DND-41 (cell line): ENCODE results near the gene ANKRD55.

Source experiments
- ATAC-seq: fragments of 200-7000 bp; cut with Tn5 transposase; 3 replicates; pipeline ENCODE4 v1.9.1; 2021; ENCODE audit warnings: low read depth; ENCODE audit not compliant: insufficient read depth
- DNase-seq: peaks from one replicate; pipeline ENCODE4 v3.0.0-alpha.2; 2020
- H2AFZ ChIP-seq: 2 replicates; pipeline ENCODE4 v1.6.0; 2012; ENCODE audit warnings: low read depth, low read length
- H3K27ac ChIP-seq: 2 replicates; pipeline ENCODE4 v1.5.1; 2012; ENCODE audit warnings: low read length, inconsistent platforms
- H3K27me3 ChIP-seq: fragments of 200-600 bp; sonication (generic); 2 replicates; pipeline ENCODE4 v1.6.0; 2012; ENCODE audit warnings: low read length, mild to moderate bottlenecking, inconsistent platforms; ENCODE audit not compliant: insufficient read depth, poor library complexity
- H3K36me3 ChIP-seq: 2 replicates; pipeline ENCODE4 v1.5.1; 2012; ENCODE audit warnings: low read length, inconsistent platforms; ENCODE audit not compliant: insufficient read depth
- H3K4me1 ChIP-seq: 2 replicates; pipeline ENCODE4 v1.5.1; 2012; ENCODE audit warnings: mild to moderate bottlenecking, low read length; ENCODE audit not compliant: insufficient read depth
- H3K4me2 ChIP-seq: 2 replicates; pipeline ENCODE4 v1.6.0; 2012; ENCODE audit warnings: mild to moderate bottlenecking, moderate library complexity, low read length, inconsistent platforms; ENCODE audit not compliant: insufficient read depth
- H3K4me3 ChIP-seq, 2 experiments: fragments of 200-600 bp in 1 of 2; shearing (Covaris generic) in 1 of 2; 2 replicates each; pipeline ENCODE4 v1.5.1; 2012 to 2016; ENCODE audit warnings: inconsistent platforms in 2 of 2, low read length in 2 of 2, mild to moderate bottlenecking in 2 of 2, low read depth in 1 of 2, moderate library complexity in 1 of 2
- H3K79me2 ChIP-seq: 2 replicates; pipeline ENCODE4 v1.6.0; 2012; ENCODE audit warnings: low read length, inconsistent platforms; ENCODE audit not compliant: insufficient read depth
- H3K9ac ChIP-seq: 2 replicates; pipeline ENCODE4 v1.6.0; 2012; ENCODE audit warnings: low read depth, mild to moderate bottlenecking, inconsistent platforms, low read length, moderate library complexity
- H3K9me3 ChIP-seq: 2 replicates; pipeline ENCODE4 v1.5.1; 2012; ENCODE audit warnings: low read length, moderate library complexity, mild to moderate bottlenecking, inconsistent platforms; ENCODE audit not compliant: insufficient read depth, severe bottlenecking
- H4K20me1 ChIP-seq: 2 replicates; pipeline ENCODE4 v1.6.0; 2012; ENCODE audit warnings: low read length; ENCODE audit not compliant: insufficient read depth
- EZH2 ChIP-seq: IDR thresholded peaks from 3 replicates; pipeline ENCODE4 v1.6.1; 2012; ENCODE audit warnings: borderline replicate concordance, low read depth, mild to moderate bottlenecking, moderate library complexity, low read length, inconsistent platforms; ENCODE audit not compliant: severe bottlenecking
- TF ChIP-seq, protein P1 (sequence below): IDR thresholded peaks from 2 replicates; pipeline ENCODE4 v1.5.1; 2012; ENCODE audit warnings: borderline replicate concordance, low read length, moderate library complexity, mild to moderate bottlenecking; ENCODE audit not compliant: poor library complexity, severe bottlenecking; ENCODE audit errors: extremely low read depth

ANKRD55 gene

DNA sequence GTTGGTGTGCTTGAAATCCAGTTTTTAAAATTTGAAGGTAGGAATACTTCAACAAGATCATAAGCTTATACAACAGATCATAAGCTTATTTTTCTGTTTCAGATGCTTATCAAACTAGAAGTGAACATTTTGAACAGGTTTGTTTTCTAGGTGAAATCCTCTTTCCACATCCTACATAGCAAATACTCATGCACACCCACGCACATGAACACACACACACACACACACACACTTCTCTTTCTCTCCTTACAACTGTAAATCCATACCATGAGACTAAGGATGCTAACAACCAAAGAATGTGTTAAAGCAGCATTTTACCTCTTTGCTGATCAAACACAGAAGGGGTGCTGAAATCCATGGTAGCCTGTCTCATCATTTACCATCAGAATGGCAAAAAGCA, 592 bp downstream of the ANKRD55 start:
- TF ChIP-seq, protein P1, sequence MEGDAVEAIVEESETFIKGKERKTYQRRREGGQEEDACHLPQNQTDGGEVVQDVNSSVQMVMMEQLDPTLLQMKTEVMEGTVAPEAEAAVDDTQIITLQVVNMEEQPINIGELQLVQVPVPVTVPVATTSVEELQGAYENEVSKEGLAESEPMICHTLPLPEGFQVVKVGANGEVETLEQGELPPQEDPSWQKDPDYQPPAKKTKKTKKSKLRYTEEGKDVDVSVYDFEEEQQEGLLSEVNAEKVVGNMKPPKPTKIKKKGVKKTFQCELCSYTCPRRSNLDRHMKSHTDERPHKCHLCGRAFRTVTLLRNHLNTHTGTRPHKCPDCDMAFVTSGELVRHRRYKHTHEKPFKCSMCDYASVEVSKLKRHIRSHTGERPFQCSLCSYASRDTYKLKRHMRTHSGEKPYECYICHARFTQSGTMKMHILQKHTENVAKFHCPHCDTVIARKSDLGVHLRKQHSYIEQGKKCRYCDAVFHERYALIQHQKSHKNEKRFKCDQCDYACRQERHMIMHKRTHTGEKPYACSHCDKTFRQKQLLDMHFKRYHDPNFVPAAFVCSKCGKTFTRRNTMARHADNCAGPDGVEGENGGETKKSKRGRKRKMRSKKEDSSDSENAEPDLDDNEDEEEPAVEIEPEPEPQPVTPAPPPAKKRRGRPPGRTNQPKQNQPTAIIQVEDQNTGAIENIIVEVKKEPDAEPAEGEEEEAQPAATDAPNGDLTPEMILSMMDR: no peak
- TF ChIP-seq EZH2: no peak
- no peaks in the 10 kb centered on the region for H4K20me1 ChIP-seq

DNA sequence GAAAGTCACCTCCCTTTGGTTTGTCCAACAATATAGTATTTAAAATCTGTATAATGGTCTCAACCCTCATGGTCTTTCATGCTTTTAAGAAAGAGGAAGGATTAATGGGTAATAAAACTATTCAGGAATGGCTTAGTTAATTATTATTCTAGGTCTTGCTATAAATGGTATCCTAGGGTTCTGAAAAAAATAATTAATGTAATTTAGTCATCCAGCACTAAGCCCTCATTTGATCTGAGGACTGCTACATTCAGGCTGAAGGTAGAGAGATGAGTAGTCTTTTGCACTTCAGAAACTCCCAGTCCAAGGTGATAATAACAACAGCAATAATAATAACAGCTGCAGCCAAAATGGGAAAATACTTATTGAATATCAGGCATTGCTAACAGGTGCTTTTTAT, 2.6 kb downstream of the ANKRD55 start:
- Histone ChIP-seq H3K4me2 (no peak overlapping the region), H3K9me3 (no peaks in the 10 kb centered on the region), H3K9ac (no peak overlapping the region), H3K36me3 (no peaks in the 10 kb centered on the region), H3K4me3 (no peak overlapping the region), H3K27ac (no peak overlapping the region), H2AFZ (no peak overlapping the region), H3K4me1 (no peaks in the 10 kb centered on the region), H4K20me1 (no peaks in the 10 kb centered on the region), H3K79me2 (no peaks in the 10 kb centered on the region), H3K27me3 (peaks cover 9% of the 10 kb centered on the region)
- DNase-seq (no peak), ATAC-seq (no peak)
- TF ChIP-seq, protein P1: no peak
- TF ChIP-seq EZH2: no peak

More for the DNA sequence above, 592 bp downstream of the ANKRD55 start:
- no peak overlapping the region for H3K9ac ChIP-seq
- no peak overlapping the region for H3K4me3 ChIP-seq
- H3K4me1 ChIP-seq: no peaks in the 10 kb centered on the region
- DNase-seq: no peak
- H3K9me3 ChIP-seq: no peaks in the 10 kb centered on the region
- H3K27ac ChIP-seq: no peak overlapping the region
- ATAC-seq: no peak
- H2AFZ ChIP-seq: no peak overlapping the region
- H3K36me3 ChIP-seq: no peaks in the 10 kb centered on the region
- no peak overlapping the region for H3K4me2 ChIP-seq
- peaks cover 9% of the 10 kb centered on the region for H3K27me3 ChIP-seq
- H3K79me2 ChIP-seq: no peaks in the 10 kb centered on the region

DNA sequence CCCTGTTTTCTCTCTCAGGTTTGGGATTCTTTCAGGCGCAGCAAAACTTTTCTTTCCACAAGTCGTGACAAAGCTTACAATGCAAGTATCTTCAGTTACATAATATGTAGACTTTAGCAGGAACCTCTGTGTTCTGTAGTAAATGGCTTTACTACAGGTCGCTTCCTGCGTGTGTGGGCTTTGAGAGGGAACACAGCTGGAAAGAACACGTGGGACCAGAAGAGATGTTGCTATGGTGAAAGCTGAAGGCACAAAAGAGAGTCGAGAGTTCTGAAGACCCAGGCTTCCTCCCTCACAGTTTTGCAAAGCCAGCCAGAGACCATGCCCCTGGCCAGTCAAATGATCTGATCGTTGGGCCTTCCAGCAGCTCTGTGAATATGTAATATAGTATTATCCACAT, 4.0 kb downstream of the ANKRD55 start:
- H3K9ac ChIP-seq: no peak overlapping the region
- no peak overlapping the region for H3K4me2 ChIP-seq
- H3K9me3 ChIP-seq: no peaks in the 10 kb centered on the region
- no peaks in the 10 kb centered on the region for H3K36me3 ChIP-seq
- DNase-seq (no peak), ATAC-seq (no peak)
- TF ChIP-seq EZH2: no peak
- TF ChIP-seq, protein P1: no peak
- no peaks in the 10 kb centered on the region for H3K4me1 ChIP-seq
- peaks cover 3% of the 10 kb centered on the region for H3K27me3 ChIP-seq
- no peak overlapping the region for H2AFZ ChIP-seq
- H3K27ac ChIP-seq: no peak overlapping the region
- H3K4me3 ChIP-seq: no peak overlapping the region
- no peaks in the 10 kb centered on the region for H3K79me2 ChIP-seq
- H4K20me1 ChIP-seq: no peaks in the 10 kb centered on the region

DNA sequence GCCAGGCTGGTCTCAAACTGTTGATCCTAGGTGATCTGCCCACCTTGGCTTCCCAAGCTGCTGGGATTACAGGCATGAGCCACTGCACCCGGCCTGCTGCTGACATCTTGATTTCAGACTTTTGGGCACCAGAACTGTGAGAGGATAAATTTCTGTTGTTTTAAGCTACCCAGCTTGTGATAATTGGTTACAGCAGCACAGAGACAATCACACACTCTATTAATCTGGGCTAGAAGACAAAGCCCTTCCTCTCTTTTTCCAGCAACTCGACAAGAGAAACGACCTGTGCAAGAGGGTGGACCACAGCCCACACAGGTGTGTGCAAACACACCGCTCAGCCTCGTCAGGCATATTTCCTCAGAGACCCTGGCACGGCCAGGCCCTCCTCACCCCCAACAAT, 4.5 kb downstream of the ANKRD55 start:
- Histone ChIP-seq H4K20me1 (no peaks in the 10 kb centered on the region), H2AFZ (no peak overlapping the region), H3K9ac (no peak overlapping the region), H3K36me3 (no peaks in the 10 kb centered on the region), H3K27ac (no peak overlapping the region), H3K27me3 (peaks cover 3% of the 10 kb centered on the region), H3K4me3 (no peak overlapping the region), H3K4me1 (no peaks in the 10 kb centered on the region), H3K4me2 (no peak overlapping the region), H3K79me2 (no peaks in the 10 kb centered on the region), H3K9me3 (no peaks in the 10 kb centered on the region)
- TF ChIP-seq EZH2: no peak
- TF ChIP-seq, protein P1: no peak
- DNase-seq: no peak
- no peak for ATAC-seq
